Activated T-cell treated with anti-CD3 and anti-CD28 coated beads, Interleukin-2, amount 50 U/mL, for 48 hours (primary cell): Measurements from ENCODE around the gene TLR10.
"Not testable (repeated sequence)": the region's sequence is repeated elsewhere in the genome, so short reads cannot be mapped to it uniquely, and the experiment has no call there.

Source experiments
- DNase-seq, 2 experiments: peaks; one replicate each; pipeline ENCODE4 v3.0.0-alpha.2; 2020

TLR10 gene, protein sequence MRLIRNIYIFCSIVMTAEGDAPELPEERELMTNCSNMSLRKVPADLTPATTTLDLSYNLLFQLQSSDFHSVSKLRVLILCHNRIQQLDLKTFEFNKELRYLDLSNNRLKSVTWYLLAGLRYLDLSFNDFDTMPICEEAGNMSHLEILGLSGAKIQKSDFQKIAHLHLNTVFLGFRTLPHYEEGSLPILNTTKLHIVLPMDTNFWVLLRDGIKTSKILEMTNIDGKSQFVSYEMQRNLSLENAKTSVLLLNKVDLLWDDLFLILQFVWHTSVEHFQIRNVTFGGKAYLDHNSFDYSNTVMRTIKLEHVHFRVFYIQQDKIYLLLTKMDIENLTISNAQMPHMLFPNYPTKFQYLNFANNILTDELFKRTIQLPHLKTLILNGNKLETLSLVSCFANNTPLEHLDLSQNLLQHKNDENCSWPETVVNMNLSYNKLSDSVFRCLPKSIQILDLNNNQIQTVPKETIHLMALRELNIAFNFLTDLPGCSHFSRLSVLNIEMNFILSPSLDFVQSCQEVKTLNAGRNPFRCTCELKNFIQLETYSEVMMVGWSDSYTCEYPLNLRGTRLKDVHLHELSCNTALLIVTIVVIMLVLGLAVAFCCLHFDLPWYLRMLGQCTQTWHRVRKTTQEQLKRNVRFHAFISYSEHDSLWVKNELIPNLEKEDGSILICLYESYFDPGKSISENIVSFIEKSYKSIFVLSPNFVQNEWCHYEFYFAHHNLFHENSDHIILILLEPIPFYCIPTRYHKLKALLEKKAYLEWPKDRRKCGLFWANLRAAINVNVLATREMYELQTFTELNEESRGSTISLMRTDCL

DNA sequence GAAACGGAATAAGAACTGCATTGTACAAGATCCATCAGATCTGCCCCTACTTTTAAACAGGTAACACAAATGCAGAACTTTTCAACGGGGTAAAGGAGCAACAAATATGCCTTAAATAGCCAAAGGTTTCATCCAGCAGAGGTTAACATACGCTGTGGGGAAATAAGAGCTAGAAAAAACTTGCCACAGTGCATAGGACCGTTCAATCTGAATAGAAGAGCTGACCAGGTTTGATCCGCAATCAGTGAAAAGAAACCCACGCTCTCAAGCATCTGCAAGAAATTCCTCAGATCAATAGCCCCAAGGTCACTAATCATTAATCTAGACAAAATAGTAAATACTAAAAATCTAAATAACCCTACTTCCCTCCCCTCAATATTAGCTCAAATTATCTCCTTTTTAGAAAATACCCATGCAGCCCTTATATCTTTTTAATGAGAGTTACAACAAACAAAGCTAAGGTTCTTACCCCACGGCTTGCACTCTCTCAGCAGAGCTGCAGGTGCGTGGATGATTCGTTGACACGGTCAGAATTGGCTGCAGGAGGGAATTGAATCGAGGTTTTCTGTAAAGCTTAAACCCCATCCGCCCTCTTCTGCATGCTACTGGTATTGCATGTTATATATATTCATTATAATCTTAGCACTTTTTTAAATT lies at the start of gene TLR10:
Gene TLR10 (minus strand): TSS at position 539 of the 657 bp plus-strand sequence. CDS start 7,400 bp downstream, outside the sequence.
- DNase-seq: peak in 1 of 2 experiments; percentile 25

DNA sequence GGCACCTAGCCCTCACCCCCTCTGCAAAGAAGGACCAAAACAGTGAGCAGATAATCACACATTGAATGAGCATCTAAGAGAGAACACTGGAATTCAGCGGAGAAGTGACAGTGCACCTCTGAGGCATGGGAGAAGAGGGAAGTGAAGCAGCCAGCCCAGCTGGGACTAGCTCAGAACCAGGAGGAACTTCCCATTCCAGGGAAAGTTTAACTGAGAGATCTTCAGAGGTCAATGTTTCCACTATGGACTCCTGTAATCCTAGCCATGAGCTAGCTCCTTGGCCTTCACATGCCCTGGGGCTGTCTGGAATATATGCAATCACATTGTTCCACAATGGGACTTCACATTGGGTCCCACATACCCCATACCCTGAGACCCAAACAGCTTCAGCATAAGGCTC lies 49.4 kb upstream of the TLR10 start:
- no peak for DNase-seq

DNA sequence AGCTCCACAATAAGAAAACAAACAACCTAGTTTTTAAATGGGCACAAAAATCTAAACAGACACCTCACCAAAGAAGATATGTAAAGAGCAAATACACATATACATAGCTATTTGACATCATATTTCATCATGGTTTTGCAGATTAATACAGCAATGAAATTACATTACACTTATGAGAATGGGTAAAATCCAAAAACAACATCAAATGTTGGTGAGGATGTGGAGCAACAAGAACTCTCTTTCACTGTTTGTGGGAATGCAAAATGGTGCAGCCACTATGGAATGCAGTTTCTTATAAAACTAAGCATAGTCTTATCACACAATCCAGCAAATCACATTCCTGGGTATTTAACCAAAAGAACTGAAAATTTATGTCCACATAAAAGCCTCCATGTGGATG lies 48.9 kb upstream of the TLR10 start:
- no peak for DNase-seq

DNA sequence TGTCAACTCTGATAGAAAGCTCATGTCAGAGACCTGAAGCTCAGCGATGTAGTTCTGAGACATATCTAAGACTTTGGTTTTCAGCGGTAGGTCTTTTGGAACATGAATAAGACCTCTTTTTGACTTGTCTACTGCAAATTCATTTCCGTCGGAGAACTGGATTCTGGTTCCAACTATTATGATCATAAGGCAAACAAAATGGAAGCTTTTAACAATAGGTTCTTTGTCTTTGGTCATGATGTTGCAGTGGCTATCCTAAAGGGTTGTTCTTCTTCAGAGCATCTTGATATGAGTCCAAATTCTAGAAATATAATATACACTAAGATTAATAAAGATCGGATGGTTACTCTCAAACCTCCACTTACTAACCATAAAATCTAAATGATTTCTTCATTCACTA lies 46.4 kb upstream of the TLR10 start:
- DNase-seq: no peak

DNA sequence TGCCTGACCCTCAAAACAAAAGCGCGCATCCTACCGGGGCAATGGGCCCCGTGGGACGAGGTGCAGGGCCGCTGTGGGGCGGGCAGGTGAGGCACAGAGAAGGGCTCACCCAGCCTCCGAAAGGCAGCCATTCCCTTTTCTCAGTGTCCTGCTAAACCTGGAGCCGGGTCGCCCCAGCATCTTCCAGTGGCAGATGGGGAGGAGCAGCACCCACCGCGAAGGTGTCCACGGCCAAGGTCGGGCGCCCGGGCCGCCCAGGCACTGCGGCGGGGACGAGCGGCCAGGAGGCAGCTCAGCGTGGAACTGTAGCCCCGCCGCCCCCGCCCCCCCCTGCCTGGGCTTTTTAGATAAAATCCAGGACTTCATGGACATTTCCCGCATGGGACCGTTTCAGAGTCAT lies 41.0 kb upstream of the TLR10 start:
- DNase-seq: no peak

DNA sequence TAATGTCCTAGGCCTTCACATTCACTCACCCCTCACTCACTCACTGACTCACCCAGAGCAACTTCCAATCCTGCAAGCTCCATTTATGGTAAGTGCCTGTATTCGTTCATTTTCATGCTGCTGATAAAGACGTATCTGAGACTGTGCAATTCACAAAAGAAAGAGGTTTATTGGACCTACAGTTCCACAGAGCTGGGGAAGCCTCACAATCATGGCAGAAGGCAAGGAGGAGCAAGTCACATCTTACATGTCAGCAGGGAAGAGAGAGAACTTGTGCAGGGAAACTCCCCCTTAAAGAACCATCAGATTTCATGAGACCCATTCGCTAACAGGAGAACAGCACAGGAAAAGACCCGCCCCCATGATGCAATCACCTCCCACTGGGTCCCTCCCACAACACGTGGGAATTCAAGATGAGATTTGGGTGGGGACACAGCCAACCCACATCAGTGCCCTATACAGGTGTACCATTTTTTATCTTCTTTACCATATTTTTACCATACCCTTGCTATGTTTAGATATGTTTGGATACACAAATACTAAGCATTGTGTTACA lies 40.0 kb upstream of the TLR10 start:
- no peak for DNase-seq

DNA sequence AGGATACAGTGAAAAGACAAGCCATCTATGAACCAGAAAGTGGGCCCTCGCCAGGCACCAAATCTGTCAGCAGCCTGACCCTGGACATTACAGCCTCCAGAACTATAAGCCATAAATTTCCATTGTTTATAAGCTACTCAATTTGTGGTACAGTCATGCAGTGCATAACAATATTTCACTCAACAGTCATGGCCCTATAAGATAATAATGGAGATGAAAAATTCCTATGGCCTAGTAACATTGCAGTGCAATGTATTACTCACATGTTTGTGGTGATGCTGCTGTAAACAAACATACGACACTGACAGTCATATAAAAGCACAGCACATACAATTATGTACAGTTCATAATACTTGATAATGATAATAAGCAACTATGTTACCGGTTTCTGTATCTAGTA lies 38.9 kb upstream of the TLR10 start:
- no peak for DNase-seq

DNA sequence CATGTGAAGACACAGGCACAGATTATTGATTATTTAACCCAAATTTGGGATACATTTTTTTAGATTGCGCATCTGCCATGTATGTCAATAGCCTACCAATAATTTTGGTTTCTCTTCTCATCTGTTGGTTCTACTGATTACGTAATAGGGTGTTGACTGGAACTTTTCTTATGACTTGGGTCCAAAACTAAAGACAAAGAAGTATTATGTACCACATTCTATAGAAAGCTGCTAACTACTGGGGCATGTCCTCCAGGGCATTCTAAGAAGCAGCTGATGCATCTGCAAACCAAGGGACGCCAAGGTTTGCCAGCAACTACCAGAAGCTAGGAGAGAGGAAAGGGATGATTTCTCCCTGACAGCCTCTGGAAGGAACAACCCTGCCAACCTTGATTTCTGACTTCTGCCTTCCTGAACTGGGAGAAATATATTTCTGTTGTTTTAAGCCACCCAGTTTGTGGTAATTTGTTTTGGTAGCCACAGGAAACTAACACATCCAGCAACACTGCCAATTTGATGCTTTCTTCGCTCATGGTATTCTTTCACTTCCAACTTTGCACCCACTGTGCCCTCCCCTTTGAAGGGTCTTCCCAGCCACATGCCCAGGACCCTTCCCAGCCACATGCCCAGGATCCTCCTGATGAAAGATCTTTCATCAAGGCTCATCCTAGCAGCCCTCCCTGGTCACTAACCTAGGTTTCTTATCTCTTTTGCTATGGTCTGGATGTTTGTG lies 37.7 kb upstream of the TLR10 start:
- DNase-seq: no peak

DNA sequence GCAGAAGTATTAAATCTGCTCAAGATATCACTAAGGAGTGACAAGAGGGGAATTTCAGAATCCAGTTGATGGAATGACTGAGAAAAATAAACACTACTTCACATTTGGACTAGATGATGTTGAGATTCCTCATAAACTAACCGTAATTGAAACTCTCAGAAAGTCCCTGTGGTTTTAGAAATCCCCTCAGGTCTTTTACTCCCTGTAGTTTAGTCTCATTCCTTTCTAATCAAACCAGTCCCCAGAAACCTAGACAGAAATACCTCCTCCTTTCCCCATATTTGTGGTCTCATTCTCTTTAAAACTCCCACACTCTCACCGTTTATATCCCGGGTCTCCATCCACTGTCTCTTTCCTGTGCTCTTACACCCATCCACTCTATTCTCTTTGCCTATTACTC lies 36.8 kb upstream of the TLR10 start:
- DNase-seq: no peak

DNA sequence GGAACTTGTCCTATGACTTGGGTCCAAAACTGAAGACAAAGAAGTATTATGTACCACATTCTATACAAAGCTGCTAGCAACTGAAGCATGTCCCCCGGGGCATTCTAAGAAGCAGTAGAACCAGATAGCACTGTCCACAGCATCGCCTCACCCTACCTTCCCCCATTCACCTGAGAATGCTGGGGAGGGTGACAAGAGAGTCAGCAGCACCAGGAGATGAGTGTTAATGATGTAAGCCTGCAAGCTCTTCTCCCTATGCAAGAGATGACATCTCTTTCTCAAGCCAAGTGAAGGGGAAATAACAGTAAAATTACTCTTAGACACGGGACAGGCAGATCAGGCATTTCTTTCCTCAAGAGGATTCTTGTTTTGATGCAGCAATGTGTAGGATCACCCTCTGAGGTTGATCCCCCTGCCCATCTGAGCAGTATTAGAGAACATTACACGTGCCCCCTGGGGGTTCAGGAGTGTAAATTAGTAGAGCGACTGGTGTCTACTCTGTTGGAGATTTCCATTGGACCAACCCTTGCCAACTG lies 35.7 kb upstream of the TLR10 start:
- DNase-seq: no peak

DNA sequence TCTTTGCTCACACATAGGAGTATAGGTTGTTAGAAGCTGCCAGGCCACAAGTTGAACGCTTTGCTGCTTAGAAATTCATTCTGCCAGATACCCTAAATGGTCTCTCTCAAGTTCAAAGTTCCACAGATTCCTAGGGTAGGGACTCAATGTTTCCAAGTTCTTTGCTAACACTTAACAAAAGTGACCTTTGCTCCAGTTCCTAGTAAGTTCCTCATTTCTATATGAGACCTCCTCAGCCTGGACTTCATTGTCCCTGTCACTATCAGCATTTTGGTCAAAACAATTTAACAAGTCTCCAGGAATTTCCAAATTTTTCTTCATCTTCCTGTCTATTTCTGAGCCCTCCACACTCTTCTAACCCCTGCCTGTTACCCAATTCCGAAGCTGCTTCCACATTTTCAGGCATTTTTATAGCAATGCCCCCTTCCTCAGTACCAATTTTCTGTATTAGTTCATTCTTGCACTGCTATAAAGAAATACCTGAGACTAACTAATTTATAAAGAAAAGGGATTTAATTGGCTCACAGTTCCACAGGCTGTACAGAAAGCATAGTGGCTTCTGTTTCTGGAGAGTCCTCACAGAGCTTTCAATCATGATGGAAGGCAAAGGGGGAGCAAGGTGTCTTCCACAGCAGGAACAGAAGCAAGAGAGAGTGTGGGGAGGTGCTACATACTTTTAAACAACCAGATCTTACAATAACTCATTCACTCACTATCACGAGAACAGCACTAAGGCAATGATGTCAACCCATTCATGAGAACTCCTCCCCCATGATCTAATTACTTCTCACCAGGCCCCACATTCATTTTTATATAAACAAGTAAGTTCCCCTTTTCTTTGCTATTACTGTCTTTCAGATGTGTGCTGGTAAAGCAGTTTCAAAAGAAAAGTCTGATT lies 33.3 kb upstream of the TLR10 start:
- no peak for DNase-seq

DNA sequence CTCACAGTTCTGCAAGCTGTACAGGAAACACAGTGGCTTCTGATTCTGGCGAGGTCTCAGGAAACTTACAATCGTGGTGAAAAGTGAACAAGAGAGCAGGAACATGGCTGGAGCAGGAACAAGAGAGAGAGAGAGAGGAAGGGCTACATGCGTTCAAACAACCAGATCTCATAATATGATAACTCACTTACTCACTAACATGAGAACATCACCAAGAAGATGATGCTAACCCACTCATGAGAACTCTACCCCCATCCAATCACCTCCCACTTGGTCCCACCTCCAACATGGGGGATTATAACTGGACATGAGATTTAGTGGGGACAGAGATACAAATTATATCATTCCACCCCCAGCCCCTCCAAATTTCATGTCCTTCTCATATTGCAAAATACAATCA lies 31.6 kb upstream of the TLR10 start:
- no peak for DNase-seq

DNA sequence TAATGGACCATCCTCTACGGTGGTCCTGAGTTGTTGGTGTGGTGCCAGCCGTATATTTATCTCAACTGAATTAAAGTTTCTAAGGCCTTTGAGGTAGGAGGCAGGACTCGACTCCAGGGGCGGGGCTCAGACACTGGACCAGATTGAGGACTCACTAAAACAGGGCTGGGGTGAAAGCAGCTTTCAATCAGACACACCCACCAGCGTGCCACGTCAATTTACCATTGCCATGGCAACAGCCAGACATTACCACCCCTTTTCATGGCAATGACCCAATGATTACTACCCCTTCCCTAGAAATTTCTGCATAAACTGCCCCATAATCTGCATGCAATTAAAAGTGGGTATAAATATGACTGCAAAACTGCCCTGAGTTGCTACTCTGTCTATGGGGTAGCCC lies 28.5 kb upstream of the TLR10 start:
- DNase-seq: no peak

DNA sequence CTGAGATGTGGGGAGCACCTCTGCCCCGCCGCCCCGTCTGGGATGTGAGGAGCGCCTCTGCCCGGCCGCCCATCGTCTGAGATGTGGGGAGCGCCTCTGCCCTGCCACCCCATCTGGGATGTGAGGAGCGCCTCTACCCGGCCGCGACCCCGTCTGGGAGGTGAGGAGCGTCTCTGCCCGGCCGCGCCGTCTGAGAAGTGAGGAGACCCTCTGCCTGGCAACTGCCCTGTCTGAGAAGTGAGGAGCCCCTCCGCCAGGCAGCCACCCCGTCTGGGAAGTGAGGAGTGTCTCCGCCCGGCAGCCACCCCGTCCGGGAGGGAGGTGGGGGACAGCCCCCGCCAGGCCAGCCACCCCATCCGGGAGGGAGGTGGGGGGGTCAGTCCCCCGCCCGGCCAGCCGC lies 24.7 kb upstream of the TLR10 start:
- DNase-seq: not testable (repeated sequence)

DNA sequence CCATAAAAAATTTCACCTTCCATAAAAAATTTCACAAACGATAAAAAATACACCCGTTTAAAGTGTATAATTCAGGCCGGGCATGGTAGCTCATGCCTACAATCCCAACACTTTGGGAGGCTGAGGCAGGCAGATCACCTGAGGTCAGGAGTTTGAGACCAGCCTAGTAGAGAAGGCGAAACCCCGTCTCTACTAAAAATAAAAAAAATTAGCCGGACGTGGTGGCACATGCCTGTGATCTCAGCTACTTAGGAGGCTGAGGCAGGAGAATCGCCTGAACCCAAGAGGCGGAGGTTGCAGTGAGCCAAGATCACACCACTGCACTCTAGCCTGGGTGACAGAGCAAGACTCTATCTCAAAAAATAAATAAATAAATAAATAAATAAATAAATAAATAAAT lies 23.5 kb upstream of the TLR10 start:
- DNase-seq: not testable (repeated sequence)

DNA sequence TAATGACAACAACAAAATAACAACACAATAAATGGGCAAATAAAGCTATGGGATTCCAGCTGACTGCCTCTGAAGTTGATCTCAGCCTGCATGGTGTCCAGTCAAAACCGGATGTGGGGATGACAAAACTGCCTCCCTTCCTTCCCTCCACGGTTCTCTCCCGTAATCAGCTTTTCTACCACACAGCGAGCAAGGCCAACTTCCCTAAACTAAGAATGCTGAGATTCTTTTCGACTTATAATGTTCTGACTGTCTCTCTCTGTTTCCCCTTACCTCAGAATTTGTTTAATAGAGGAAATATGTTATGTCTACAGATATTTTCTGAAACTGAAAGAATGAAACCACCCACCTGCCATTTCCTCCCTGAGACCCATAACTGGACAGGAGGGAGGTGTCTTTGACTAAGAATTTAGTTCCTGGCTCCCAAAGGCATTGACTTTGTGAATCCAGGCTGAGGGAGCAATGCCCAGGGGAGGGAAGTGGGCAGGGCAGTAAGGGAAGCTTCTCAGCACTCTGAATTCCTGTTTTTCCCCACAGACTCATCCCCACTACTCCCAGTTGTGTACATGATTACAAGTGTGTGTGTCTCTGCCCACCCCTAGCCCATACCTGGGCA lies 22.8 kb upstream of the TLR10 start:
- DNase-seq: peak in 1 of 2 experiments; percentile 31

DNA sequence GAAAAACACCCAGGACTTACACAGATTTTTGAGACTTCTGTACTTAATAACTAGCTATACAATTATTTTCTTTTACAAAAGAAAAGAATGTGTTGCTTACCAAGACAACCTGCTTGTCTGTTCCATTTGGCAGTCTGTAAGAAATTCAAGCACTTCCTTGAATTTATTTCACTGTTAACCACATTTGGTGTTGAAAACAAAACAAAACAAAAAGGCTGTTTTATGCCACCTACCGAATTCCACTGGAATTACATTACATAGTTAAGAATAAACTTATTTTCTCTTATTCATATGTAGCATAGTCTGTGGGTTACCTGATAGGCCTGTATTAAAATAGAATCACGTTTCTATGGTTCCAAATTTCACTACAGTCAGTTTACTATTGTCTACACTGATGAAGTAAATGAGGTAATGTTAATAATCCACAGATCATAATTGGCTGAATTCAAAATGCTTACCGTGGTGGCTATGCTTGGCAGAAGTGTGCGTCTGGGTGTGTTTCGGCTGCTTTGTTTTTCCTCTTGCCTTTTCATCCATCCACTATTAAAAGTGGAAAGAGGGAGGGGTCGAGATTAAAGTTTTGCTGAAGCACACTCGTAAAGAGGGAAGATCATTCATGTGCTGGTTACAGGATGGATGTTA lies 22.0 kb upstream of the TLR10 start, which contains the start of gene TLR1:
Gene TLR1 (minus strand): TSS at position 138 of the 642 bp plus-strand sequence. CDS start 5,960 bp downstream, outside the sequence.
- no peak for DNase-seq

DNA sequence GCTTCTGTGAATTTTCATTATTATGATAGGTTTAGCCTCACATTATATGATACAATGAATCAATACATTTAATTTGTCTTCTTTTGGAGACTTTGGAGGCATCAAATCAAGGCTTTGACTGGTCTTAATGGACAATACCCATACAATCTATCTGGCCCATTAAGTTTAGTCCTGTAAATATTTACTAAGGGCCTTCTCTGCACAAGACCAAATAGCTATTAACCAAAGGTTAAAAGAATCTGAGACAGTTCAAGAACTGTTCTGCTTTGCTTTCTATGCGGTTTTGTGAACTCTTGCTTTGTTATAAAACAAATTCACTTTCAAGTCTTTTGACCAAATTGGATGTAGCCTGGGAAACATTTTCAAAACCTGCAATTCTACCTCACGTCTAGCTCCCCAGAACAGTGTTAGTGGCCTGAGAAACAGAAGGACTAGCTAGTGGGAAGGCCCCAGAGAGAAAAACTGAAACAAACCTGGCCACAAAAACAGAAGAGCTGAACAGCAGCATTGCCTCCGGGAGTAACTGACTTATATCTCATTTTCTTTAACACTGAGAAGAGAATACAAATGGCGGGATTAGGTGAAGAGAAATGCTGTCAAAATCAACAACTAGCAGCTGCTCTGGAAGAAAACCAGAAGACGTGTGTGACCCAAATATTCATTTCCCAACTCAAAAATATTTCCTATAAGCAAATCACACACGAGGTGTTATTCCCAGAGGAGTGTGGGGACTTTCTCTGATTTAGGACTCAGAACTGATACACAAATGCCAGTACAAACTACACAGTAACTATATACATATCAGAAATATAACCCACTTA lies 21.3 kb upstream of the TLR10 start:
- no peak for DNase-seq
